HepG2 (cell line): ENCODE measurements around the gene TM9SF4. TPM values are rescaled to one million over a fixed set of nuclear protein-coding genes. Genes with fewer than 3 reads are reported as not detected.
A peak's percentile ranks its signal among the peaks of the same experiment; 100 is the strongest.

Experiments used
- ATAC-seq: fragments of 200-7000 bp; cut with Tn5 transposase; 3 replicates; pipeline ENCODE4 v1.9.1; 2020; ENCODE audit warnings: mild to moderate bottlenecking, moderate library complexity
- BruUV-seq: library from RNA; stranded (reverse); fragments of 400-500 nt; replicated peaks from 2 replicates; lab custom pipeline; 2021; lab: Mats Ljungman, UMichigan
- CTCF ChIA-PET: fragments of 300-600 bp; formaldehyde crosslinking; extraction: SDS; loops from one replicate; lab custom pipeline; 2021; ENCODE audit warnings: low total read pairs, inconsistent platforms, low intra/inter-chr PET ratio; lab: Yijun Ruan, JAX
- POLR2A ChIA-PET: fragments of 350-600 bp; sonication (Branson Sonifier 250); formaldehyde crosslinking; loops from one replicate; lab custom pipeline; 2020; ENCODE audit warnings: antibody characterized with exemption, inconsistent platforms; lab: Yijun Ruan, JAX
- DNase-seq: peaks from one replicate; pipeline ENCODE4 v3.0.0-alpha.2; 2015; ENCODE audit warnings: low spot score
- FAIRE-seq: peaks from 3 replicates; lab custom pipeline; 2011; peaks lifted over from hg19 to GRCh38; lab: Jason Lieb, UNC
- H2AFZ ChIP-seq: one replicate; pipeline ENCODE4 v1.6.1; 2011; ENCODE audit warnings: low read length, inconsistent platforms
- H3K27ac ChIP-seq: fragments of 300-600 bp; 3 replicates; pipeline ENCODE4 v1.8.0; 2011; ENCODE audit warnings: mixed run types, mild to moderate bottlenecking, mixed read lengths, low read length, inconsistent platforms; ENCODE audit not compliant: insufficient read depth; ENCODE audit errors: extremely low read length
- H3K27me3 ChIP-seq, 2 experiments: fragments of 200-600 bp in 1 of 2; 2 replicates in 1 of 2; 3 replicates in 1 of 2; pipeline versions ENCODE4 v1.6.0 to v1.8.0; 2011; ENCODE audit warnings: low read length in 2 of 2, mild to moderate bottlenecking in 2 of 2, moderate library complexity in 2 of 2, inconsistent platforms in 1 of 2; ENCODE audit not compliant: insufficient read depth in 2 of 2, control insufficient read depth in 1 of 2
- H3K36me3 ChIP-seq, 2 experiments: fragments of 200-600 bp in 1 of 2; replicated peaks in 1 of 2; 2 replicates in 1 of 2; 3 replicates in 1 of 2; pipeline versions ENCODE4 v1.5.1 to v1.8.0; 2011; ENCODE audit warnings: low read length in 2 of 2, inconsistent platforms in 1 of 2; ENCODE audit not compliant: insufficient read depth in 2 of 2, control insufficient read depth in 1 of 2
- H3K4me1 ChIP-seq: 2 replicates; pipeline ENCODE4 v1.5.1; 2012; ENCODE audit warnings: low read length, inconsistent platforms; ENCODE audit not compliant: insufficient read depth
- H3K4me2 ChIP-seq: 2 replicates; pipeline ENCODE4 v1.6.0; 2011; ENCODE audit warnings: low read depth, low read length, inconsistent platforms
- H3K4me3 ChIP-seq, 3 experiments: fragments of 200-600 bp in 1 of 3; sonication (generic), shearing (Covaris generic) in 1 of 3; replicated peaks in 1 of 3; 2 replicates each; pipeline ENCODE4 v1.5.1; 2011 to 2016; ENCODE audit warnings: low read length in 3 of 3, inconsistent platforms in 2 of 3, low read depth in 2 of 3, mild to moderate bottlenecking in 2 of 3, control low read depth in 1 of 3, mixed read lengths in 1 of 3; ENCODE audit not compliant: insufficient read depth in 1 of 3
- H3K79me2 ChIP-seq: one replicate; pipeline ENCODE4 v1.6.1; 2011; ENCODE audit warnings: low read length, inconsistent platforms; ENCODE audit not compliant: insufficient read depth
- H3K9ac ChIP-seq: 2 replicates; pipeline ENCODE4 v1.6.0; 2011; ENCODE audit warnings: mild to moderate bottlenecking, low read depth, low read length, inconsistent platforms; ENCODE audit not compliant: insufficient read depth
- H3K9me3 ChIP-seq: 2 replicates; pipeline ENCODE4 v1.5.1; 2012; ENCODE audit warnings: mild to moderate bottlenecking, low read length
- H4K20me1 ChIP-seq: 2 replicates; pipeline ENCODE4 v1.6.0; 2011; ENCODE audit warnings: inconsistent platforms, mild to moderate bottlenecking, low read length, moderate library complexity; ENCODE audit not compliant: insufficient read depth
- CCDC6 ChIP-seq: sonication (generic); formaldehyde crosslinking; IDR thresholded peaks from 2 replicates; pipeline ENCODE4 v1.8.1; 2022; ENCODE audit warnings: mild to moderate bottlenecking, missing genetic modification reagents, moderate library complexity
- ELF4 ChIP-seq: sonication (generic); formaldehyde crosslinking; IDR thresholded peaks from 2 replicates; pipeline ENCODE4 v1.5.0; 2020; ENCODE audit warnings: missing genetic modification reagents, mild to moderate bottlenecking, moderate library complexity, borderline replicate concordance
- HNF4G ChIP-seq, 2 experiments: sonication (generic) in 1 of 2; formaldehyde crosslinking in 1 of 2; IDR thresholded peaks; 2 replicates each; pipeline versions ENCODE4 v1.4.0 to v1.6.1; 2011 to 2020; ENCODE audit warnings: borderline replicate concordance in 2 of 2, low read depth in 2 of 2, mild to moderate bottlenecking in 2 of 2, low read length in 1 of 2, missing genetic modification reagents in 1 of 2, moderate library complexity in 1 of 2
- JUND ChIP-seq: sonication (generic); formaldehyde crosslinking; IDR thresholded peaks from 2 replicates; pipeline ENCODE4 v1.8.0; 2022; ENCODE audit warnings: mild to moderate bottlenecking, missing genetic modification reagents
- PPARG ChIP-seq: conservative IDR thresholded peaks from 2 replicates; pipeline ENCODE4 v1.6.1; 2016; ENCODE audit warnings: missing biosample characterization, missing genetic modification reagents
- RFX3 ChIP-seq: IDR thresholded peaks from 2 replicates; pipeline ENCODE4 v1.6.1; 2016; ENCODE audit warnings: missing biosample characterization, missing genetic modification reagents
- RXRA ChIP-seq: sonication (generic); formaldehyde crosslinking; IDR thresholded peaks from 2 replicates; pipeline ENCODE4 v1.5.1; 2020; ENCODE audit warnings: missing genetic modification reagents
- SMARCC2 ChIP-seq: fragments of 450-650 bp; IDR thresholded peaks from 2 replicates; pipeline ENCODE4 v1.6.1; 2017; ENCODE audit warnings: antibody characterized with exemption, mild to moderate bottlenecking
- SMC3 ChIP-seq: IDR thresholded peaks from 2 replicates; pipeline ENCODE4 v1.6.1; 2011; ENCODE audit warnings: low read length, improper control_type of control experiment
- SP1 ChIP-seq, 2 experiments: fragments of 450-650 bp in 1 of 2; sonication (generic) in 1 of 2; formaldehyde crosslinking in 1 of 2; IDR thresholded peaks; 2 replicates each; pipeline versions ENCODE4 v1.4.0 to v1.6.1; 2016 to 2020; ENCODE audit warnings: missing genetic modification reagents in 1 of 2
- SYNCRIP ChIP-seq: fragments of 200-400 bp; formaldehyde crosslinking; IDR thresholded peaks from 2 replicates; pipeline ENCODE4 v1.6.1; 2018; ENCODE audit warnings: mild to moderate bottlenecking, low read depth, low read length; ENCODE audit not compliant: insufficient read depth
- ZMYM3 ChIP-seq: sonication (generic); formaldehyde crosslinking; IDR thresholded peaks from 2 replicates; pipeline ENCODE4 v1.5.1; 2020; ENCODE audit warnings: mild to moderate bottlenecking, missing genetic modification reagents
- ZNF30 ChIP-seq: sonication (generic); formaldehyde crosslinking; IDR thresholded peaks from 2 replicates; pipeline ENCODE4 v1.5.0; 2020; ENCODE audit warnings: mild to moderate bottlenecking, missing genetic modification reagents
- ZNF598 ChIP-seq: sonication (generic); formaldehyde crosslinking; IDR thresholded peaks from 2 replicates; pipeline ENCODE4 v1.5.1; 2020; ENCODE audit warnings: mild to moderate bottlenecking, missing genetic modification reagents, borderline replicate concordance
- ZNF644 ChIP-seq: IDR thresholded peaks from 2 replicates; pipeline ENCODE4 v1.6.1; 2016; ENCODE audit warnings: low read depth
- ZNF746 ChIP-seq: sonication (generic); formaldehyde crosslinking; IDR thresholded peaks from 2 replicates; pipeline ENCODE4 v1.8.0; 2022; ENCODE audit warnings: mild to moderate bottlenecking, missing genetic modification reagents
- ZSCAN29 ChIP-seq: sonication (generic); formaldehyde crosslinking; conservative IDR thresholded peaks from 2 replicates; pipeline ENCODE4 v1.4.0; 2020; ENCODE audit warnings: mild to moderate bottlenecking, missing genetic modification reagents
- WGBS: methylation state at CpG from one replicate; pipeline ENCODE4 v1.1.6; 2017; ENCODE audit warnings: low lambda C conversion rate; 5-methylcytosine and 5-hydroxymethylcytosine counted together
- in situ Hi-C: cut with HindIII; loops from 2 replicates; pipeline ENCODE4 v1.10.0; 2017; ENCODE audit warnings: low pct_unique_long_range_greater_than_20kb; ENCODE audit not compliant: extremely low pct_ligation_motif_present
- intact Hi-C: fragments of 100-400 bp; cut with micrococcal nuclease; formaldehyde crosslinking; loops from one replicate; pipeline ENCODE4 v1.10.0; 2022; ENCODE audit not compliant: unreplicated experiment
- polyA plus RNA-seq, 8 experiments: library from polyadenylated mRNA; depleted of rRNA in 3 of 8; stranded (reverse) in 7 of 8; unstranded in 1 of 8; fragments of >200 nt; fragmentation: Illumina TruSeq in 4 of 8; extraction: Trizol in 4 of 8; gene quantifications; 2 replicates each; pipeline versions ENCODE4 v1.2.1 to v1.2.3, GENCODE V29; 2011 to 2016; ENCODE audit warnings: low read depth in 4 of 8, missing spikeins in 1 of 8, mixed read lengths in 1 of 8; ENCODE audit not compliant: insufficient read depth in 1 of 8
- total RNA-seq, 5 experiments: library from RNA; depleted of rRNA; stranded (reverse); fragments of >200 nt; fragmentation: Illumina TruSeq; extraction: Trizol; gene quantifications; 2 replicates each; pipeline ENCODE4 v1.2.3, GENCODE V29; 2016; ENCODE audit warnings: low read depth in 1 of 5
- TF ChIP-seq, protein P1 (sequence below), 2 experiments: IDR thresholded peaks; 2 replicates each; pipeline ENCODE4 v1.6.1; 2011 to 2012; ENCODE audit warnings: low read length in 2 of 2, borderline replicate concordance in 1 of 2, low read depth in 1 of 2, mild to moderate bottlenecking in 1 of 2, moderate library complexity in 1 of 2
- TF ChIP-seq, protein P2 (sequence below): IDR thresholded peaks from 2 replicates; pipeline ENCODE4 v1.6.1; 2018; ENCODE audit warnings: missing genetic modification reagents, mild to moderate bottlenecking, missing compliant biosample characterization
- TF ChIP-seq, protein P3 (sequence below): sonication (generic); IDR thresholded peaks from 2 replicates; pipeline ENCODE4 v1.6.1; 2016; ENCODE audit warnings: low read depth, borderline replicate concordance

TM9SF4 gene
- total and polyA plus RNA-seq, 2 of the 13 experiments (the other 11 are each of a cell fraction or from before 2014, with no cell fraction given), result 53.5 to 171 TPM

DNA sequence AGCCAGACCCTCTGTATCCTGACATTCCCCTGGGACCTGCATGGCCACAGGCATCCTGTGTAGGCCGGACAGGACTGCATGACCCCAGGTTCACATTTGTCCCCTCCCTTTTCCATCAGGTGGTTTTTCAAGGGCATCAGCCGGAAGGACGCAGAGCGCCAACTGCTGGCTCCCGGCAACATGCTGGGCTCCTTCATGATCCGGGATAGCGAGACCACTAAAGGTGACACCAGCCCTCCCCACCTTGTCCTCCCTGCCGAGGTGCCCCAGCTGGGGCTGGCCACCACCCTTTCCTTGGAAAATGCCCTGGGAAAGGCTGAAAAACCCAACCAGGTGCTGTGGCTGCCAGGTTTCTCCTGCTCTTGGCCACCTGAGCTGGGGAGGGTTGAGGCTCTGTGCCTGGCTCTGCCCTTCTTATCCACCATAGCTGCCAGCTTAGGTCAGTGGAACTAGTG is 29.8 kb upstream of the TM9SF4 start:
- ChIA-PET POLR2A (no interaction called here), CTCF (no interaction called here)
- FAIRE-seq, result peak; percentile 69
- Histone ChIP-seq H3K4me1 (peaks cover 12% of the 10 kb centered on the region), H3K27me3 (peaks cover 7 to 49% of the 10 kb centered on the region in 2 experiments; a peak in 3 of 5 replicates), H3K79me2 (no peaks in the 10 kb centered on the region), H2AFZ (peak overlapping the region; percentile 57), H4K20me1 (no peaks in the 10 kb centered on the region), H3K27ac (no peak overlapping the region), H3K36me3 (no peaks in the 10 kb centered on the region), H3K9me3 (no peaks in the 10 kb centered on the region), H3K4me2 (peak overlapping the region; percentile 41; the same call in 1 of the 2 replicates), H3K4me3 (peak overlapping the region in 1 of 3 experiments; percentile 41; a peak in 1 of 6 replicates), H3K9ac (no peak overlapping the region)
- no TSS peak for BruUV-seq
- ATAC-seq, result peak; percentile 90
- 2% methylated on average over 8 of the region's 8 CpGs for WGBS
- intact Hi-C loops, result no loop called here
- in situ Hi-C loops, result no loop called here
- DNase-seq, result peak; percentile 61
- TF ChIP-seq PPARG (CRISPR knock-in tag), result no peak
- no peak for TF ChIP-seq CCDC6
- TF ChIP-seq, protein P1, sequence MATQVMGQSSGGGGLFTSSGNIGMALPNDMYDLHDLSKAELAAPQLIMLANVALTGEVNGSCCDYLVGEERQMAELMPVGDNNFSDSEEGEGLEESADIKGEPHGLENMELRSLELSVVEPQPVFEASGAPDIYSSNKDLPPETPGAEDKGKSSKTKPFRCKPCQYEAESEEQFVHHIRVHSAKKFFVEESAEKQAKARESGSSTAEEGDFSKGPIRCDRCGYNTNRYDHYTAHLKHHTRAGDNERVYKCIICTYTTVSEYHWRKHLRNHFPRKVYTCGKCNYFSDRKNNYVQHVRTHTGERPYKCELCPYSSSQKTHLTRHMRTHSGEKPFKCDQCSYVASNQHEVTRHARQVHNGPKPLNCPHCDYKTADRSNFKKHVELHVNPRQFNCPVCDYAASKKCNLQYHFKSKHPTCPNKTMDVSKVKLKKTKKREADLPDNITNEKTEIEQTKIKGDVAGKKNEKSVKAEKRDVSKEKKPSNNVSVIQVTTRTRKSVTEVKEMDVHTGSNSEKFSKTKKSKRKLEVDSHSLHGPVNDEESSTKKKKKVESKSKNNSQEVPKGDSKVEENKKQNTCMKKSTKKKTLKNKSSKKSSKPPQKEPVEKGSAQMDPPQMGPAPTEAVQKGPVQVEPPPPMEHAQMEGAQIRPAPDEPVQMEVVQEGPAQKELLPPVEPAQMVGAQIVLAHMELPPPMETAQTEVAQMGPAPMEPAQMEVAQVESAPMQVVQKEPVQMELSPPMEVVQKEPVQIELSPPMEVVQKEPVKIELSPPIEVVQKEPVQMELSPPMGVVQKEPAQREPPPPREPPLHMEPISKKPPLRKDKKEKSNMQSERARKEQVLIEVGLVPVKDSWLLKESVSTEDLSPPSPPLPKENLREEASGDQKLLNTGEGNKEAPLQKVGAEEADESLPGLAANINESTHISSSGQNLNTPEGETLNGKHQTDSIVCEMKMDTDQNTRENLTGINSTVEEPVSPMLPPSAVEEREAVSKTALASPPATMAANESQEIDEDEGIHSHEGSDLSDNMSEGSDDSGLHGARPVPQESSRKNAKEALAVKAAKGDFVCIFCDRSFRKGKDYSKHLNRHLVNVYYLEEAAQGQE (IDR thresholded peaks at IDR 0.05; ENCODE audit: borderline replicate concordance in 1 of 2, low read depth in 1 of 2, low read length in 2 of 2), result no peak
- TF ChIP-seq, protein P2, sequence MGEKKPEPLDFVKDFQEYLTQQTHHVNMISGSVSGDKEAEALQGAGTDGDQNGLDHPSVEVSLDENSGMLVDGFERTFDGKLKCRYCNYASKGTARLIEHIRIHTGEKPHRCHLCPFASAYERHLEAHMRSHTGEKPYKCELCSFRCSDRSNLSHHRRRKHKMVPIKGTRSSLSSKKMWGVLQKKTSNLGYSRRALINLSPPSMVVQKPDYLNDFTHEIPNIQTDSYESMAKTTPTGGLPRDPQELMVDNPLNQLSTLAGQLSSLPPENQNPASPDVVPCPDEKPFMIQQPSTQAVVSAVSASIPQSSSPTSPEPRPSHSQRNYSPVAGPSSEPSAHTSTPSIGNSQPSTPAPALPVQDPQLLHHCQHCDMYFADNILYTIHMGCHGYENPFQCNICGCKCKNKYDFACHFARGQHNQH (CRISPR knock-in tag), result peak; percentile 63; the same call in 1 of the 2 replicates
- no peak for TF ChIP-seq SYNCRIP
- TF ChIP-seq SMC3, result no peak
- TF ChIP-seq RFX3, result no peak
- no peak for TF ChIP-seq SMARCC2
- no peak for TF ChIP-seq ZNF30 (CRISPR knock-in tag)
- TF ChIP-seq ZSCAN29 (CRISPR knock-in tag), result no peak
- no peak for TF ChIP-seq SP1 (IDR thresholded peaks at IDR 0.05)
- peak; percentile 52; the same call in 1 of the 2 replicates for TF ChIP-seq SP1 (CRISPR knock-in tag; IDR thresholded peaks at IDR 0.05)
- 0 out of 2 replicates have a peak, but pooled peaks have one; percentile 33 for TF ChIP-seq ZNF746 (CRISPR knock-in tag)
- 0 out of 2 replicates have a peak, but pooled peaks have one; percentile 67 for TF ChIP-seq ZNF644 (CRISPR knock-in tag)
- no peak for TF ChIP-seq HNF4G (IDR thresholded peaks at IDR 0.05; ENCODE audit: borderline replicate concordance, low read depth, low read length)
- 0 out of 2 replicates have a peak, but pooled peaks have one; percentile 49 for TF ChIP-seq HNF4G (CRISPR knock-in tag; IDR thresholded peaks at IDR 0.05; ENCODE audit: borderline replicate concordance, low read depth)
- no peak for TF ChIP-seq ELF4 (CRISPR knock-in tag)
- TF ChIP-seq, protein P3, sequence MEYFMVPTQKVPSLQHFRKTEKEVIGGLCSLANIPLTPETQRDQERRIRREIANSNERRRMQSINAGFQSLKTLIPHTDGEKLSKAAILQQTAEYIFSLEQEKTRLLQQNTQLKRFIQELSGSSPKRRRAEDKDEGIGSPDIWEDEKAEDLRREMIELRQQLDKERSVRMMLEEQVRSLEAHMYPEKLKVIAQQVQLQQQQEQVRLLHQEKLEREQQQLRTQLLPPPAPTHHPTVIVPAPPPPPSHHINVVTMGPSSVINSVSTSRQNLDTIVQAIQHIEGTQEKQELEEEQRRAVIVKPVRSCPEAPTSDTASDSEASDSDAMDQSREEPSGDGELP, result peak; percentile 93; the same call in 1 of the 2 replicates
- peak; percentile 74 for TF ChIP-seq ZMYM3 (CRISPR knock-in tag)
- peak; percentile 71; the same call in 1 of the 2 replicates for TF ChIP-seq ZNF598 (CRISPR knock-in tag)
- TF ChIP-seq RXRA, result peak; percentile 72
- TF ChIP-seq JUND (CRISPR knock-in tag), result no peak
